SKM-1 treated with dmso at 0.1 percent for 144 hours (cell line): ENCODE data around the gene MARCHF5.

Experiments
- DNase-seq: peaks from one replicate; lab custom pipeline; 2025; ENCODE audit not compliant: unreplicated experiment; lab: John Stamatoyannopoulos, UW

The MARCHF5 gene

GRCh38 chr10:92290837-92291615 is at the start of gene MARCHF5, which contains the start of gene CPEB3:
Gene MARCHF5, plus strand, starts transcription at chr10:92291167. Its CDS starts 328 bp downstream, at chr10:92291495.
Gene CPEB3, minus strand, starts transcription at chr10:92291078. Its CDS starts 50,728 bp downstream, at chr10:92240350.
- DNase-seq: peak; percentile 96

- DNase-seq: no peak
Measured at GRCh38 chr10:92241501-92241900, 49.5 kb upstream of the MARCHF5 start.

GRCh38 chr10:92242380-92242779 is 48.6 kb upstream of the MARCHF5 start:
- no peak for DNase-seq

GRCh38 chr10:92242910-92243671 is 47.9 kb upstream of the MARCHF5 start:
- DNase-seq: peak; percentile 85

- no peak for DNase-seq
Measured at GRCh38 chr10:92244796-92245195, 46.2 kb upstream of the MARCHF5 start.

- no peak for DNase-seq
Measured at GRCh38 chr10:92248566-92248965, 42.4 kb upstream of the MARCHF5 start.

GRCh38 chr10:92263396-92263795 is 27.6 kb upstream of the MARCHF5 start:
- no peak for DNase-seq

- DNase-seq: no peak
Measured at GRCh38 chr10:92264249-92264648, 26.7 kb upstream of the MARCHF5 start.

- DNase-seq: no peak
Measured at GRCh38 chr10:92265687-92266258, 25.2 kb upstream of the MARCHF5 start.

- DNase-seq: no peak
Measured at GRCh38 chr10:92267343-92267742, 23.6 kb upstream of the MARCHF5 start.

- DNase-seq: peak; percentile 62
Measured at GRCh38 chr10:92268748-92269147, 22.2 kb upstream of the MARCHF5 start.

- no peak for DNase-seq
Measured at GRCh38 chr10:92274071-92274470, 16.9 kb upstream of the MARCHF5 start.

- DNase-seq: peak; percentile 4
Measured at GRCh38 chr10:92278996-92279696, 11.8 kb upstream of the MARCHF5 start.

GRCh38 chr10:92284112-92284704 is 6.8 kb upstream of the MARCHF5 start:
- no peak for DNase-seq

GRCh38 chr10:92290076-92290836 is 711 bp upstream of the MARCHF5 start:
- peak; percentile 40 for DNase-seq

- DNase-seq: no peak
Measured at GRCh38 chr10:92291616-92291865, 574 bp downstream of the MARCHF5 start.

- DNase-seq: peak; percentile 26
Measured at GRCh38 chr10:92291921-92292845, 1.2 kb downstream of the MARCHF5 start.

GRCh38 chr10:92298487-92298886 is 7.5 kb downstream of the MARCHF5 start:
- no peak for DNase-seq

- no peak for DNase-seq
Measured at GRCh38 chr10:92303096-92303495, 12.1 kb downstream of the MARCHF5 start.
